GM12892 (cell line): ENCODE data around the gene NUDT19.

Experiments used
- POLR2A ChIP-seq: IDR thresholded peaks from 2 replicates; pipeline ENCODE4 v1.6.1; 2011; ENCODE audit warnings: low read depth, low read length, control low read depth
- TAF1 ChIP-seq: IDR thresholded peaks from 2 replicates; pipeline ENCODE4 v1.6.1; 2011; ENCODE audit warnings: low read depth, mild to moderate bottlenecking, control low read depth, low read length, borderline replicate concordance

- TF ChIP-seq POLR2A = no peak
- no peak for TF ChIP-seq TAF1
Observed at GRCh38 chr19:32743021-32743420, 51.4 kb downstream of the NUDT19 start.
